H1 (cell line): ENCODE results near the gene TCF25. TPM values are rescaled to one million over a fixed set of nuclear protein-coding genes. Genes with fewer than 3 reads are reported as not detected.

Experiments used
- CTCF ChIA-PET: fragments of 300-600 bp; sonication (Branson Sonifier 250); formaldehyde crosslinking; loops from one replicate; lab custom pipeline; 2021; ENCODE audit not compliant: partially characterized antibody; lab: Charles Lee
- POLR2A ChIA-PET: fragments of 300-600 bp; sonication (Branson Sonifier 250); formaldehyde crosslinking; loops from one replicate; lab custom pipeline; 2021; ENCODE audit warnings: inconsistent platforms; ENCODE audit not compliant: partially characterized antibody; lab: Charles Lee
- DNase-seq, 2 experiments: peaks; one replicate each; pipeline versions ENCODE4 v3.0.0 to v3.0.0-alpha.2; 2010 to 2022; ENCODE audit warnings: low spot score in 2 of 2, low read depth in 1 of 2, mixed read lengths in 1 of 2
- FAIRE-seq: peaks from 2 replicates; lab custom pipeline; 2011; peaks lifted over from hg19 to GRCh38; lab: Jason Lieb, UNC
- H2AFZ ChIP-seq: 2 replicates; pipeline ENCODE4 v1.8.1; 2012; ENCODE audit warnings: low read length, inconsistent platforms
- H2AK5ac ChIP-seq: 2 replicates; pipeline ENCODE4 v1.6.1; 2013; ENCODE audit warnings: low read depth, low read length
- H2BK120ac ChIP-seq: replicated peaks from 2 replicates; pipeline ENCODE3; 2013; ENCODE audit warnings: low read depth, low read length, inconsistent platforms
- H2BK12ac ChIP-seq: 2 replicates; pipeline ENCODE4 v1.6.1; 2013; ENCODE audit warnings: low read depth, low read length
- H2BK15ac ChIP-seq: 2 replicates; pipeline ENCODE4 v1.6.1; 2013; ENCODE audit warnings: low read length
- H2BK20ac ChIP-seq: 2 replicates; pipeline ENCODE4 v1.6.1; 2013; ENCODE audit warnings: low read length
- H2BK5ac ChIP-seq: 2 replicates; pipeline ENCODE4 v1.6.1; 2013; ENCODE audit warnings: low read depth, low read length
- H3K14ac ChIP-seq: 2 replicates; pipeline ENCODE4 v1.6.1; 2013; ENCODE audit warnings: inconsistent platforms; ENCODE audit not compliant: insufficient read length
- H3K18ac ChIP-seq: 2 replicates; pipeline ENCODE4 v1.6.1; 2013; ENCODE audit warnings: low read length; ENCODE audit errors: extremely low read depth
- H3K23ac ChIP-seq: 2 replicates; pipeline ENCODE4 v1.6.1; 2013; ENCODE audit warnings: inconsistent platforms; ENCODE audit not compliant: insufficient read length
- H3K23me2 ChIP-seq: 2 replicates; pipeline ENCODE4 v1.6.1; 2013; ENCODE audit warnings: low read depth, low read length
- H3K27ac ChIP-seq: 2 replicates; pipeline ENCODE4 v1.6.1; 2011; ENCODE audit warnings: low read depth, low read length, inconsistent platforms
- H3K27me3 ChIP-seq, 4 experiments: replicated peaks in 1 of 4; 1 replicate in 1 of 4; 2 replicates in 3 of 4; pipeline versions ENCODE4 v1.6.1 to v1.8.1; 2011 to 2013; ENCODE audit warnings: low read length in 3 of 4, mild to moderate bottlenecking in 3 of 4, inconsistent platforms in 2 of 4, mixed read lengths in 2 of 4, moderate library complexity in 1 of 4; ENCODE audit not compliant: control insufficient read depth in 3 of 4, insufficient read depth in 3 of 4; ENCODE audit errors: extremely low read depth in 1 of 4
- H3K36me3 ChIP-seq, 4 experiments: 2 replicates each; pipeline versions ENCODE4 v1.6.1 to v1.8.1; 2011 to 2013; ENCODE audit warnings: mild to moderate bottlenecking in 4 of 4, low read length in 3 of 4, moderate library complexity in 2 of 4, control low read depth in 1 of 4, inconsistent platforms in 1 of 4; ENCODE audit not compliant: insufficient read depth in 4 of 4, control insufficient read depth in 2 of 4
- H3K4ac ChIP-seq: replicated peaks from 2 replicates; pipeline ENCODE3; 2013; ENCODE audit warnings: low read length, low read depth, mixed read lengths, inconsistent platforms; ENCODE audit not compliant: insufficient read length
- H3K4me1 ChIP-seq, 4 experiments: replicated peaks in 1 of 4; 1 replicate in 1 of 4; 2 replicates in 3 of 4; pipeline versions ENCODE4 v1.6.1 to v1.8.1; 2011 to 2013; ENCODE audit warnings: low read length in 3 of 4, inconsistent platforms in 2 of 4, mixed read lengths in 1 of 4; ENCODE audit not compliant: insufficient read depth in 4 of 4, control insufficient read depth in 3 of 4
- H3K4me2 ChIP-seq, 2 experiments: 2 replicates each; pipeline versions ENCODE4 v1.6.1 to v1.8.1; 2011 to 2013; ENCODE audit warnings: low read depth in 2 of 2, low read length in 2 of 2, control low read depth in 1 of 2, inconsistent platforms in 1 of 2, mild to moderate bottlenecking in 1 of 2; ENCODE audit not compliant: insufficient read depth in 1 of 2
- H3K4me3 ChIP-seq, 4 experiments: fragments of 200-600, 300-600 bp in 1 of 4; sonication (generic), shearing (Covaris generic), sonication (Bioruptor Twin) in 1 of 4; 2 replicates each; pipeline versions ENCODE4 v1.5.1 to v1.8.1; 2011 to 2016; ENCODE audit warnings: low read length in 4 of 4, low read depth in 3 of 4, control low read depth in 2 of 4, inconsistent platforms in 2 of 4, mild to moderate bottlenecking in 2 of 4, mixed read lengths in 1 of 4, moderate library complexity in 1 of 4; ENCODE audit not compliant: insufficient read depth in 2 of 4; ENCODE audit errors: extremely low read depth in 1 of 4
- H3K56ac ChIP-seq: replicated peaks from 2 replicates; pipeline ENCODE3; 2013; ENCODE audit warnings: low read depth, mild to moderate bottlenecking, mixed read lengths, low read length, inconsistent platforms; ENCODE audit not compliant: insufficient read length
- H3K79me1 ChIP-seq: 2 replicates; pipeline ENCODE4 v1.6.1; 2013; ENCODE audit warnings: low read depth, low read length, control low read depth
- H3K79me2 ChIP-seq, 2 experiments: 2 replicates each; pipeline versions ENCODE4 v1.6.1 to v1.8.1; 2012 to 2013; ENCODE audit warnings: low read length in 2 of 2, mild to moderate bottlenecking in 2 of 2, inconsistent platforms in 1 of 2; ENCODE audit not compliant: insufficient read depth in 2 of 2, control insufficient read depth in 1 of 2
- H3K9ac ChIP-seq, 4 experiments: replicated peaks in 1 of 4; 1 replicate in 1 of 4; 2 replicates in 3 of 4; pipeline versions ENCODE4 v1.6.1 to v1.8.1; 2011 to 2013; ENCODE audit warnings: low read depth in 3 of 4, low read length in 3 of 4, control low read depth in 2 of 4, mild to moderate bottlenecking in 2 of 4, moderate library complexity in 2 of 4, inconsistent platforms in 1 of 4; ENCODE audit errors: extremely low read depth in 1 of 4
- H3K9me3 ChIP-seq, 2 experiments: 2 replicates each; pipeline versions ENCODE4 v1.6.1 to v1.8.1; 2012 to 2013; ENCODE audit warnings: mild to moderate bottlenecking in 2 of 2, moderate library complexity in 2 of 2, control low read depth in 1 of 2, inconsistent platforms in 1 of 2, low read depth in 1 of 2, low read length in 1 of 2, mixed read lengths in 1 of 2; ENCODE audit not compliant: insufficient read depth in 2 of 2
- H4K20me1 ChIP-seq, 2 experiments: replicated peaks in 1 of 2; 2 replicates each; pipeline versions ENCODE3 to v1.8.1; 2011 to 2013; ENCODE audit warnings: inconsistent platforms in 2 of 2, low read length in 2 of 2, mild to moderate bottlenecking in 1 of 2; ENCODE audit not compliant: insufficient read depth in 2 of 2, control insufficient read depth in 1 of 2
- H4K5ac ChIP-seq: 2 replicates; pipeline ENCODE4 v1.6.1; 2013; ENCODE audit warnings: low read length, low read depth, mixed read lengths, inconsistent platforms; ENCODE audit not compliant: insufficient read length
- H4K8ac ChIP-seq: 2 replicates; pipeline ENCODE4 v1.8.0; 2013; ENCODE audit warnings: mild to moderate bottlenecking, moderate library complexity, low read length, inconsistent platforms; ENCODE audit not compliant: insufficient read depth; ENCODE audit errors: extremely low read depth
- H4K91ac ChIP-seq: replicated peaks from 2 replicates; pipeline ENCODE3; 2013; ENCODE audit warnings: low read length, mixed read lengths, inconsistent platforms; ENCODE audit not compliant: insufficient read length
- BRCA1 ChIP-seq: IDR thresholded peaks from 2 replicates; pipeline ENCODE4 v1.6.1; 2012; ENCODE audit warnings: low read depth, low read length, improper control_type of control experiment
- CBX5 ChIP-seq: fragments of 300-800, 300-1000 bp; sonication (generic); IDR thresholded peaks from 2 replicates; pipeline ENCODE4 v1.7.1; 2016; ENCODE audit warnings: antibody characterized with exemption, low read length, low read depth
- E2F6 ChIP-seq: IDR thresholded peaks from 2 replicates; pipeline ENCODE4 v1.6.1; 2012; ENCODE audit warnings: inconsistent platforms
- EGR1 ChIP-seq: IDR thresholded peaks from 2 replicates; pipeline ENCODE4 v1.6.1; 2011; ENCODE audit warnings: low read depth, low read length, borderline replicate concordance
- EP300 ChIP-seq, 2 experiments: IDR thresholded peaks; 1 replicate in 1 of 2; 2 replicates in 1 of 2; pipeline ENCODE4 v1.6.1; 2011 to 2012; ENCODE audit warnings: low read depth in 2 of 2, low read length in 2 of 2, mild to moderate bottlenecking in 2 of 2, borderline replicate concordance in 1 of 2, inconsistent platforms in 1 of 2, moderate library complexity in 1 of 2
- HDAC2 ChIP-seq, 2 experiments: fragments of 300-600 bp in 1 of 2; sonication (generic) in 1 of 2; IDR thresholded peaks; 2 replicates each; pipeline ENCODE4 v1.6.1; 2011 to 2012; ENCODE audit warnings: low read depth in 2 of 2, low read length in 2 of 2, mild to moderate bottlenecking in 2 of 2, moderate library complexity in 2 of 2, borderline replicate concordance in 1 of 2, inconsistent platforms in 1 of 2
- JUN ChIP-seq: IDR thresholded peaks from 2 replicates; pipeline ENCODE4 v1.6.1; 2011; ENCODE audit warnings: low read depth, mild to moderate bottlenecking, improper control_type of control experiment, low read length
- JUND ChIP-seq: IDR thresholded peaks from 2 replicates; pipeline ENCODE4 v1.6.1; 2011; ENCODE audit warnings: mild to moderate bottlenecking, improper control_type of control experiment, low read length
- NRF1 ChIP-seq: IDR thresholded peaks from 2 replicates; pipeline ENCODE4 v1.6.1; 2011; ENCODE audit warnings: mild to moderate bottlenecking, low read depth, low read length, improper control_type of control experiment
- POLR2A ChIP-seq, 2 experiments: IDR thresholded peaks; 1 replicate in 1 of 2; 2 replicates in 1 of 2; pipeline ENCODE4 v1.6.1; 2011; ENCODE audit warnings: low read depth in 2 of 2, low read length in 2 of 2, mild to moderate bottlenecking in 2 of 2; ENCODE audit errors: control extremely low read depth in 1 of 2
- RFX5 ChIP-seq: IDR thresholded peaks from 2 replicates; pipeline ENCODE4 v1.6.1; 2011; ENCODE audit warnings: low read depth, low read length, improper control_type of control experiment, borderline replicate concordance
- SUZ12 ChIP-seq: fragments of 200-600 bp; sonication (generic); IDR thresholded peaks from 2 replicates; pipeline ENCODE4 v1.6.1; 2012; ENCODE audit warnings: mild to moderate bottlenecking, inconsistent platforms, low read length, moderate library complexity, mixed read lengths
- WGBS, 2 experiments: shearing (Covaris generic) in 1 of 2; methylation state at CpG; one replicate each; pipeline versions ENCODE4 v1.1.6 to v1.1.7; 2013 to 2015; ENCODE audit warnings: low lambda C conversion rate in 2 of 2, mixed read lengths in 2 of 2, inconsistent platforms in 1 of 2, low coverage in 1 of 2, missing lambda C conversion rate in 1 of 2; ENCODE audit not compliant: insufficient replicate concordance in 2 of 2, insufficient coverage in 1 of 2, insufficient read length in 1 of 2; ENCODE audit errors: extremely low coverage in 1 of 2, missing lambda C conversion rate in 1 of 2; 5-methylcytosine and 5-hydroxymethylcytosine counted together
- polyA plus RNA-seq, 7 experiments: library from polyadenylated mRNA; depleted of rRNA in 3 of 7; stranded (reverse) in 5 of 7; unstranded in 2 of 7; fragments of >200 nt in 5 of 7; fragments of 200-250 nt in 2 of 7; gene quantifications; 1 replicate in 5 of 7; 2 replicates in 1 of 7; 4 replicates in 1 of 7; pipeline versions ENCODE4 v1.2.1 to v1.2.3, GENCODE V29; 2011 to 2013; ENCODE audit warnings: missing spikeins in 2 of 7, mixed read lengths in 2 of 7
- total RNA-seq: library from RNA; stranded (reverse); fragmentation: NEBNext Ultra II Directional; extraction: Animal tissue kit (Norgen Biotek cat#: 25700); gene quantifications from 2 replicates; pipeline ENCODE4 v1.2.1, GENCODE V29; 2021

The TCF25 gene
- total and polyA plus RNA-seq, 2 of the 8 experiments (the other 6 are each of a cell fraction or from before 2014, with no cell fraction given): 78.1 to 102 TPM

DNA sequence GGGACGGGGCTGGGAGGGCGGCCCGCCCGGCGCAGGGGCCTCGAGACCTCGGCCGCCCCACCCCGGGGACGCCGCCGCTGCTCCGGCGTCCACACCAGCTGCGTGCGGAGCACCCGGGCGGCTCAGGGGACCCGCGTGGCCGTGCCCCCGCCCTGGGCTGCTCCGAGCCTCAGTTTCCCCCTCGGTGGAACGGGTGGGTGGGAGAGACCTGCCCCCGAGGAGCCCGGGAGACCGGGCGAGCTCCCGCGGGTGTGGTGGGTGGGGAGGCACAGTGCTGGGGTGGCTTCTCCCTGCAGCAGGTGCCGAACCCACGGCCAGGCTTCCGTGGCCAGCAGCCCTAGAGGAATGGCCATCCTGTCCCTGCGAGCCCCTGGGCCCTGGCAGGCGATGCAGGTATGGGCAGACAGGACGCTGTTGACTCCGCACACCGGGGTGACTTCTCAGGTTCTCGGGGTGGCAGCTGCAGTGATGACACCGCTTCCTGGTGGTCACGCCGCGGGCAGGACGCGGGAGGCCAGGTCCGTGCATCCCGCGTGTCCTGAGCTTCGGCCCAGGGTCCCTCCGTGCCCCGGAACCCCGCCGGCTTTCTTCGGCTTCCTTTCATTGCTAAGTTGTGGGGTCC, 75.8 kb downstream of the TCF25 start:
- Histone ChIP-seq H3K79me1 (no peaks in the 10 kb centered on the region), H3K23me2 (peaks cover 7% of the 10 kb centered on the region; the same call in 1 of the 2 replicates), H3K14ac (no peak overlapping the region), H3K9ac (peak overlapping the region in 1 of 4 experiments; percentile 81; a peak in 1 of 7 replicates), H3K36me3 (no peaks in the 10 kb centered on the region), H2BK20ac (no peak overlapping the region), H3K23ac (no peak overlapping the region), H3K79me2 (no peaks in the 10 kb centered on the region), H2BK120ac (no peak overlapping the region), H3K4ac (no peak overlapping the region), H3K9me3 (no peaks in the 10 kb centered on the region), H3K18ac (no peak overlapping the region), H3K27ac (no peak overlapping the region), H4K8ac (peak overlapping the region; percentile 85; the same call in 1 of the 2 replicates), H4K5ac (no peak overlapping the region), H2BK5ac (no peak overlapping the region), H2AFZ (no peak overlapping the region), H3K56ac (no peak overlapping the region), H3K27me3 (peaks cover 3 to 28% (median 22%) of the 10 kb centered on the region in 4 experiments), H4K20me1 (peaks cover 3 to 8% of the 10 kb centered on the region in 2 experiments), H2AK5ac (no peak overlapping the region), H2BK15ac (no peak overlapping the region), H3K4me3 (peak overlapping the region; percentile 46 to 78 (median 52)), H3K4me2 (peak overlapping the region; percentile 42 to 93), H4K91ac (no peak overlapping the region), H2BK12ac (no peak overlapping the region), H3K4me1 (peaks cover 0 to 7% (median 5%) of the 10 kb centered on the region in 4 experiments; a peak in 5 of 7 replicates)
- DNase-seq (no peak), FAIRE-seq (no peak)
- 48% methylated on average over 35 of the region's 55 CpGs; no CpG with 5 or more reads in 1 of the 2 experiments for WGBS, 2 experiments
- CTCF ChIA-PET: interaction anchor here (1.0 to 3.9 kb wide), 4 partner anchors 8 to 23 kb away, joined by 3 to 15 read pairs (median 4); no protein-coding TSS in a partner anchor
- POLR2A ChIA-PET: interaction anchor here (1.2 to 9.2 kb wide), 7 partner anchors 16 to 69 kb away, joined by 3 to 42 read pairs (median 7); partner anchors contain the start of genes DBNDD1 and TUBB3
- TF ChIP-seq POLR2A (IDR thresholded peaks at IDR 0.05; ENCODE audit: control extremely low read depth in 1 of 2, low read depth in 2 of 2, low read length in 2 of 2) (no peak), SUZ12 (no peak), CBX5 (no peak), BRCA1 (no peak), EP300 (IDR thresholded peaks at IDR 0.05; ENCODE audit: borderline replicate concordance in 1 of 2, low read depth in 2 of 2, low read length in 2 of 2) (no peak), JUN (no peak), EGR1 (no peak), NRF1 (no peak), HDAC2 (IDR thresholded peaks at IDR 0.05; ENCODE audit: borderline replicate concordance in 1 of 2, low read depth in 2 of 2, low read length in 2 of 2) (no peak), E2F6 (no peak), JUND (no peak), RFX5 (no peak)
